HG03097 (cell line): ENCODE results near the gene ERC1.

Experiments
- ATAC-seq: cut with Tn5 transposase; IDR thresholded peaks from one replicate; pipeline ENCODE4 v1.9.1; 2021; ENCODE audit not compliant: unreplicated experiment, low FRiP score

The ERC1 gene

DNA sequence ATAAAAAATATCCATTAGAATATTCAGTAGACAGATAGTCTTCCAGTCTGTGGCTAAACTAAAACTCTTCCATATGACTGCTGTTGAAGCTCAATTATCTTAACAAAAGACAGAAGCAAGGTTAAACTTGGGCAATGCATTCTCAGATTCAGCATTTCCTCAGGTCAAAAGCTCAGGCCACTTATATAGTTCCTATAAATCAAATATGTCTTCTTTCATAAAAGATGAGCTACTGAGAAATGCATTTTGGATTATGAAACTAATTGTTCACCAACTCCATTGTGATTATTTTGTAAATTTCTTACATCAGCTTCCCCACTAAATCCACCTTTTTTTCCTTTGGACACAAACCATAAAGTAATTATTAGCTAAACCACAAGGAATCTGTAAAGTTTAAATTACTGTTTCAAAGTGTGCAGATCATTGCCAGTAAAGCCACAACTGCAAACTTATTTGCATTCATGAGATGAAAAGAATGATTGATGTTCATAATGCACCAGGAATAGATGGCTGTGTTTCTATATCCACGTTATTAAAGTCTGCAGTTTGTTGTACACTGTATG lies 379.0 kb downstream of the ERC1 start:
- ATAC-seq, result no peak

DNA sequence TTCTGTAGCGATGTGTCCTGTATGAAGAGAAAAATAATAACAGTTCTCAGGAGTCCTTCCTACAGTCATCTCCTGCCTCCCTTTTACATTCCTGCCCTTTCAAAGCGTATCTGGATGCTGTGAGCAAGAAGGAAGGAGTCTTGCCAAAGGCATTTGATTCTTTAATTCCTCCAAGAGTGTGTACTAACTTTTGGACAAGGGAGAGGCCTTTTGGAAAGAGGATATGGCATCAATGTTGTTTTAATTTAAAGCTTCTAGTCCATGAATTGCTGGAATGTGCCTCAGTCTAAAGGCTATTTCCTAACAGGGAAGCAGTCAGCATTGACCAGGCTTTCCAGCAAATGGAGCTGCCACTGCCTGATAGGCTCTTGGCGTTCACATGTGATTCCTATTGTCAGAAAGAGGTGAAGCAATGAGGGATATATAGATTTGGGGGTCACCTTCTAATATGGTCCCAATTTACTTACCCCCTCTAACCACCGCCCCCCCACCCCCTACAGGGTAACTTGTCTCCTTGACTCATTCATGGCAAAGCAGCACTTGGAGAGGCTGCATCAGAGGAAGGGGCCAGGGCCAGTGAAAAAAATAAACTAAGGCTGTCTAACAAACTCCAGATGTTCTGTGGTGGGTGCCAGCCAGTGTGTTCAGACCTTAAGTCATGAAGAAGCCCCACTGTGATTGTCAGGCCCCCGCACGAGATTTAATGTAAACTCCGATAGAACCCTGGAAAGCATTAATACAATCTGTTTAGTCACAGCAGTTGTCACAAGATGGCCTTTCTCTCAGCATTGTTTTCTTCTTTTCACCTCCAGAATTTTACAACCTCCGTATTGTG lies 383.1 kb downstream of the ERC1 start:
- no peak for ATAC-seq

DNA sequence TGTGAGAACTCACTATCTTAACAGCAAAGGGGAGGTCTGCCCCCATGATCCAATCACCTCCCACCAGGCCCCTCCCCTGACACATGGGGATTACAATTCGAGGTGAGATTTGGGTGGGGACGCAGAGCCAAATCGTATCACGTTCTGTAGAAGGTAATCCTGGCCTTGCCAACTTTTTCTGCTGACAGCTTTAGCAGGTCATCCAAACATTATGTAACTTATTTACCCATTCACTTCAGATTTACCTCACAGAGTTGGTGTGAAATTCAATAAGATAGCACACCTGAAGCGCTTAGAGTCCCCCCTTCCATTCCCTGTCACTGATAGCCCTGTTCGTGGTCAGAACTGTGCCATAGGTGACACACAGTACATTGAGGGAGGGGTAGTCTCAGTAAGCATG lies 384.3 kb downstream of the ERC1 start:
- no peak for ATAC-seq

DNA sequence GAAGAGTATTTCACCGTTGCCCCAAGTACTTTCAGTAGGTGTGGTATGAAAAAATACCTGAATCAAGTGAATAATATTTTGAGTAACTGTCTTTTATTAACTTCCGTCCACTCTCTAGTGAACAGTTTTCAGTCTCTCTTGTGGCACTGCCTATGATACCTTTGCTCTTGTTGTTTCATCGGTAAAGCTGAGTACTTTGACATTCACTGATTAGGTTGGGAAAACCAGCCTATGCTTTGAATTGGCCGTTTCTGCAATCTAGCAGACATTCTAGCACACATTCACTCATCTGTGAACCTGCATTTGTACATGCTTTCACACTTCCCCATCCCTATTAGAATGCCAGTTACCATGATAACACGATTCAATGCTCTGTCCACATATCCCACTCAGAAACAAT lies 386.1 kb downstream of the ERC1 start:
- ATAC-seq, result no peak

DNA sequence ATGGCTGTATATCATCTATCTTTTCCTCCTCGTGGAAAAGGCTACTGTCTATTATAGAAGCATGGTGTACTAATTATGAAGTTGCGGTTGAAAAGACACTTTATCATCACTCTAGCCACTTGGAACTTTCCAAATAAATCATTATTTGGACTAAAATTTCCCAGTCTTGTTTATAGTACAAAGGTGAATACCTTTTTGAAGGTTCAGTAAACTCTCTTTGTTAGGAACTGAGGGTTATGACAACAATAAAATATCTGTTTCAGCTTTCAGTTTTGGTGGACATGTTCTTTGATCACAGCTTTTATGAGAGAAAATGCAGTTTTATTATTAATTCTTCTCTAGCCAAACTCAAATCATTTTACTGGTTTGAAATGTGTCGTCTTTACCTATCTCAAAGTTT lies 386.7 kb downstream of the ERC1 start:
- ATAC-seq, result no peak

DNA sequence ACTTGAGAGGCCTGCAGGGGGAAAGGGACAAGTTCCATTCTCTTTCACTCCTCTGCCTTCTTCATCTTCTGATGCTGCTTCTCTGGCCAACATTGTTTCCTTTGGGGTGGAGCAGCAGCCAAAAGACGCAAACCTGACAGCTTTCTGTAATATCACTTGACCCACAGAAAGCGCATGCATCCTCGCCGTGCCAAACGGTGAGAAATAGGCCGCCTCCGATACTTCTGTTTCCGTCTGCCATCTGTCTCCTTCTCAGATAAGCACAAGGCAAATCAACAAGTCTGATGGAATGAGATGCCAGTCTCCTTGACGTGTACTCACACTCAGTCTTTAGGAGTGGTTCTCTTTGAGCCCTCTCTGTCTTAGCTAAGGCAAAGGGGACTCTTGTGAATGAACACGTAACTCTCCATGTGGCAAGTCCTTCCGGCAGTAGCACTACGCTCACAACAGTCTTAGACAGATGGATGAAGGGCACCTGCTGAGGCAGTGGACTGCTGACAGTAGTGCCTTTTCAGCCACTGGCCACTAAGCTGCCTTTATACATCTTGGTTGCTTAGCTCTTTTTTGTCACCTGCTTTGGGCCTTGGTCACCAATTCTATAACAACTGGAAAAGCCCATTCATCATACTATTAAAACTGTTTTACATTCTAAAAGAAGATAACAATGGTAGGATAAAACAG lies 389.3 kb downstream of the ERC1 start:
- ATAC-seq, result no peak

DNA sequence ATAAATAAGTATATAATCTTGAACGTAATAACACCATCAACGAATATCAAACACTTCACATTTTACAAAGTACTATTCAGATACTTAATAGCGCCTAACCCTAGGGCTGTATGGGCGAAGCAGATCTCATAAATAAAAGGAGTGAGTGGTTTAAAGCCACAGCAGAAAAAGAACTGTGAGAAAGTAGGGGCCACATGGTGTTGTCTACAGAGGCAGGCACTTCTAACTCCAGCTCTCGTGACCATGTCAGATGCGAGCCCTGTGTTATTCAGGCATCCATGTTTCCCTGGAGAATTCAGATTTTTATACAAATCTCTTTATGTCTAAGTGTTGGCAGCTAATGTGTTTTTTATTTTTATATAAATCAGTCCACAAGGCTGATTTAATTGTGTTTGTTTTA lies 391.1 kb downstream of the ERC1 start:
- no peak for ATAC-seq

DNA sequence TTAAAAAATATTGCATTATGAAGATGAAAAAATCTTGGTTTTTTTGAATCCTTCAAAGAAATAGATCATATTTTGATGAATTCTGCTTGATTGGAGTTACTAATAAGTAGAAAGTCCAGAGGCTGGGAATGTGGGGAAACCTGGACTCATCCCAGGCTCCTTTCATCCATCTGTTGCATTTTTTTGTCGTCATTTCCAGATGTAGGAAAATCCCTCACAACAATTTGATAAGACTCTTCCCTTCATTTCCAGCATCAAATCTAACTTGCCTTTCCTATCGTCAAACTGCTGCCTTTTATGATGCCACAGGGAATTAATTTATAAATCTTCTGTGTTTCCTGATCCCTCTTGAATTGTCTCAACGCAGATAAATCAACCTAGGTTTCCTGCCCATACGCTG lies 391.8 kb downstream of the ERC1 start:
- no peak for ATAC-seq

DNA sequence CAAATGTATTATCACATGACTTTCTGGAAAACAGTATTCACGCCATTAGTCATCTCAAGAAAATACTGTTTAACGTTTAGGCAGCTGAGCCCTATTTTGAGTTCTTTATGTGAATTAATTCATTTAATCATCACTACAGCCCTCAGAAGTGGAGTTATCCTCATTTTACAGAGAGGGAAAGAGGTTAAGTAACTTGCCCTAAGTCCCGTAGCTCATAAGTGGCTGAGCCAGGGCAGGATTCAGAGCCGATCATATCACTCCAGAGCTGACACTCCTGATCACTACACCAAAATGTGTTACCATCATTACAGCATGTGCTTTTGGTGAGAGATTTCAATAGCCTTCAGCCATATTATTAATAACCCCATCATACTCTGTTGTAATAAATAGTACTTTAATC lies 392.7 kb downstream of the ERC1 start:
- ATAC-seq, result no peak

DNA sequence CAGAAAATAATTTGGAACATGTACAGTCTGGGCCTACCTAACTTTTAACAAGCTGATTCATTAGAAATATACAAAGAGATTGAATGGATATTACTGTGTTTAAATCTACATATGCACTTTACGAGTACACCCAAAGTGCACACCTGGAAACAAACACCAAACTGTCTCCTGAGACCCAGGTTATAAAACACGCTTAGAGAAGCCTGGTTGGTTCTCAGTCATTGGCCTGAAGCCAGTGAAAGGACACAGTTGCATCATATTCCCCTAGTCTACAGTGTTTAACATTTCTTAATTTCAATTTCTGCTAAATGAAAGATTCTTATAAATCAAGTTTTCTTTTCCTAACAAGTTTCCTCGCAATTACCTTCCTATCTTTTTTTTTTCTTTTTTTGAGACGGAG lies 393.9 kb downstream of the ERC1 start:
- no peak for ATAC-seq

DNA sequence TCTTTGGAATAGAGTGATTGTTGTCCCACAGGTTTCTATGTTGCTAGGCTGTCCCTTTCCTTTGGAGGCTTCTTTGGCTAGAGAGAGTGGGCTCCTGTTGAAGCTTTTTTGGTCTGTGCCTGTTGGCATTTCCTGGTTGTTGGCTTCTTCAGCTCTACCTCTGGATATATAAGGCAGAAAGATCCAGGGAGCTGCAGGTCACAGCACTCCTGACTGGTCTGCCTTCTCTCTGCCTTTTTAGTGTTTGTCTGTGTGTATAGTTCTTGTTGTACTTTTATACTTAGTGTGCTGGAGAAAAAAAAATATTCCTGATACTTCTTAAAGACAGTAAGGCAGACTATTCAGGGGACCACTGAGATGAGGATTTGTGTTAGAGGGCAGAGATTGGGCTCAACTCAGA lies 400.7 kb downstream of the ERC1 start:
- ATAC-seq, result no peak

DNA sequence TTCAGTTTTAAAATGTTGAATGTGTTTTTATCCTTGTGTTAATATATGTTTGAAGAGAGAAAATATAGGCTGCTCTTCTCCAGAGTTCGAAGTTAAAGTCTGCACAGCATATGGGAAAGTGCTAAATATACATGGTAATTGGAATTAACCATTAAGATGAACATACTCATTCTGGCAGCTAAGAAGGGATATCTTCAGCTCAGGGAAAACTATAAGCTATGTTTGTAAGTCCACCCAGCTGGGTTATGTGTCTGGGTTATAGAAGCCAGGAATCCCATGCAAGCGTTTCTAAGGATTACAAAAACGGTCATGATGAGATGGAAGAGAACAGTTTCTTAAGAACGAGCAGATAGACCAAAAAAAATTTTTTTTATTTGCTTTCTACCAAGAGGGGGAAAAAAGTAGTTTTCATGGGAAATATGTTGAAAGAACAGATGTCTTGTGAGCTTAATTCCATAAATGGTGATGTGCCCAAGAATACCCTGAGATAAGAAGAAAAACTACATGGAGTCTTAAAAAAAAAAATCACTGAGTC lies 404.5 kb downstream of the ERC1 start:
- no peak for ATAC-seq

DNA sequence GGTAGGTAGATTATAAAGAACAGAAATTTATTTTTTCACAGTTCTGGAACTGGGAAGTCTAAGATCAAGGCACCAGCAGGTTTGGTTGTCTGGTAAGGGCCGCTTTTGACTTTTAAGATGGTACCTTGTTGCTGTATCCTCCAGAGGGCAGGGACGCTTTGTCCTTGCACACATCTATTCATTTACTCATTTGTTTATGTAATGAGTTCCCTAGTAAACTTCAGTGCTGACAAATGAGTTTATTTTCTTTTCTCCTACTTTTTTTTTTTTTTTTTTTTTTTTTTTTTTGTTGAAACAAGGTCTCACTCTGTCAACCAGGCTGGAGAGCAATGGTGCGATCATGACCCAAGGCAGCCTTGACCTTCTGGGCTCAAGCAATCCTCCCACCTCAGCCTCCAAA lies 407.6 kb downstream of the ERC1 start:
- no peak for ATAC-seq

DNA sequence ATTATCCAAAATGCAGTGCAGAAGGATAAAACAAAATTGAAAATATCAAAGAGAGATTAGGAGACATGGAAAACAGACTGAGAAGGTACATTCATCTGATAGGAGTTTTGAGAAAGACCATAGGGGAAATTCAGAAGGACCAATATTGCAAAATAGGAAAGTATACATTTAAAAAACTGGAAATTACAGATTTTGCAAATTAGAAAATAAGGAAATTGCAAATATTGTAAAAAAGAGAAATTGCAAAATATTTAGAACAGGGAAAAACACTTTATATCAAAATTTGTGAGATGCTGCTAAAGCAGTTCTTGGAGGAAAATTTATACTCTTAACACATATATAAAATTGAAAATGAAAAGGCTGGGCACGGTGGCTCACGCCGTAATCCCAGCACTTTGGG lies 410.9 kb downstream of the ERC1 start:
- ATAC-seq, result no peak

DNA sequence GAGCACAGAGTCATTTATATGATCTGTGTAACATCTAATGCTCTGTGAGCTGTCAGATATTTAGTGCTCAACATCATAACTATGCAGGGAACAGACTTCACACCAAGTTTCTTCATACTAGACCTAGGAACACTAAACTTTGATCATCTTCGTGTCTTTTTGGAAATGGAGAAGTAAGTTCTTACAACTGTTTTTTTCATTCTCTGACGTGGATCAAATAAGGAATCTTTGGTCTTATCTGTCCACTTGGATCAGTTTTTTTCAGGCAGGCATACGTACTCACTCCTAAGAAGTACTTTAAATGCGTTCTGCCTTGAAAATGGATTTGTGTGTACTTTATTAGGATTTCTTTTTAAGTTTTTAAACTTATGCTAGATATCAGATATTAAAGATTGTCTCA lies 412.4 kb downstream of the ERC1 start:
- ATAC-seq, result no peak

DNA sequence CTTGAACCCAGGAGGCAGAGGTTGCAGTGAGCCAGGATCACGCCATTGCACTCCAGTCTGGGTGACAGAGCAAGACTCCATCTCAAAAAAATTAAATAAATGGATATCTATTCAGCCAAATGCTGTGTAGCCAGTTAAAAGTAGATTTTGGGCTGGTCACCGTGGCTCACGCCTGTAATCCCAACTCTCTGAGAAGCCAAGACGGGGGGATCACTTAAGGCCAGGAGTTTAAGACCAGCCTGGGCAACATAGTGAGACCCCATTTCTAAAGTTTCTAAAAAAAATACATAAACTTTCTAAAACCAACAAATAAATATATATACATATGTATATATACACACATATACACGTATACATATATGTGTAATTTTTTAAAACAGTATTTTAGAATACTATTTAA lies 414.6 kb downstream of the ERC1 start:
- ATAC-seq, result no peak

DNA sequence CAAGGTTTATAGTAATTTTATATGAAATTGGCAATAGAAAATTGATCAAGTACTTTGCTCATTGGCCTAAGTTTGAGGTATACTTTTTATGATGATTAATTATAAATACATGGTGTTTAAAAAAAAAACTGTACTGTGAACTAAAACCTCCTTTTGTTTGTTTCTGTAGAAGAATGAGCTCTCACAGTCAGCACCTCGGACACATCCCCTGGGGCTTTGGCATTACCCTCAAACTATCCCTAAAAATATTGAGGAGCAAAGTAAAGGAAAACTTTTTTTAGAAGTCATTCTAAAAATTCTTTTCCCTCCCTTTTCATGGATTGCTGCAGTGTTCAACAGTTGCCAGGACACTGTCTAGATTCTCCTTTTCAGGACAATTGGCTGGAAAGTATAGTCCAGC lies 419.8 kb downstream of the ERC1 start:
- no peak for ATAC-seq

DNA sequence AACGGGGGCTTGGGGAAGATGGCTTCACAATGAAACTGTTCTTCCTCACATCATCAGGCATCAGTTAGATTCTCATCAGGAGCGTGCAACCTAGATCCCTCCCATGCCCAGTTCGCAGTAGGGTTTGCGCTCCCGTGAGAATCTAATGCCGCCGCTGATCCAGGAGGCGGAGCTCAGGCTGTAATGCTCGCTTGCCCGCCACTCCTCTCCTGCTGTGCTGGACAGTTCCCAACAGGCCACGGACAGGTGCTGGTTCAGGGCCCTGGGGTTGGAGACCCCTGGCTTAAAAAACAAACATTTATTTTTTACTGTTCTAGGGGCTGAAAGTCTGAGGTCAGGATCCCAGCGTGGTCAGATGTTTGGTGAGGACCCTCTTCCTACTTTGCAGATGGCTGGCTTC lies 422.9 kb downstream of the ERC1 start:
- no peak for ATAC-seq

DNA sequence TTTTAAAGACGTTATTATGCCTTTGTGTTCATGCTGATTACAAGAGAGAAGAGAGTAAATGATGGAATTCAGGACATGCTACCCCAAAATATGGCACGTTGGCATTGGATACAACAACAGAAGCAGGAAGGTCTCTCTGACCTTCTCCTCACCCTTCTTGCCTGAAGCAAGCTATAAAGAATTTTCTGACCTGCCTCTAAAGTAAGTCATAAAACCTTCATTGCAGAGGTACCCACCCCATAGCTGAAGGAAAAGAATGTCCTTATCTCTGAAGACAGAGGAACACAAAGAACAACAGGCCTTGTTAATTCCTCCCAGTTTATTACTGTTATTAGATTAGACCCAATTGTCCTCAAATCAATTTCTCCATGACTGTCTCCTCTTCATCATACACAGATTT lies 427.1 kb downstream of the ERC1 start:
- no peak for ATAC-seq

DNA sequence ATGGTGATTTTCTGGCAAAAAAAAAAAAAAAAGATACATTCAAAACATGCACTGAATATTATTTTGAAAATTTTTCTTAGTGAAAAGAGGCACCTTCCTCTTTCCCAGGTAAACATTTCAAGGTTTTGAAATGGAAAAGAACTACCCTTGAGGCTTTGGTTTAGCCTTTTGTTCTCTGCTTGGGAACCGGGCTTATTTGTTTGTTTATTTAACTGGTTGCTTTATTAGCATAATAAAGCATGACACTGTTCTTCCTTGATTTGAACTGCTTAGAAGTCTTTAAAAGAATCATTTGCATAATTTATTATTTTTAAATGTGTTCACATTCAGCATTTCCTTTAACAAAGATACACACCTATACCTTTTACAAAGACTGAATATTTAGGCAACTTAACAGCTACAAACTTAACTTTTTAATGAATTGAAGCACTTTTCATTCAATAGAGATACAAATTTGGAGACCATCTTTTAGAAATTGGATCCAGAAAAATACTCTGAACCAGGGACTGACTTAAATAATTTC lies 428.9 kb downstream of the ERC1 start:
- ATAC-seq, result no peak

DNA sequence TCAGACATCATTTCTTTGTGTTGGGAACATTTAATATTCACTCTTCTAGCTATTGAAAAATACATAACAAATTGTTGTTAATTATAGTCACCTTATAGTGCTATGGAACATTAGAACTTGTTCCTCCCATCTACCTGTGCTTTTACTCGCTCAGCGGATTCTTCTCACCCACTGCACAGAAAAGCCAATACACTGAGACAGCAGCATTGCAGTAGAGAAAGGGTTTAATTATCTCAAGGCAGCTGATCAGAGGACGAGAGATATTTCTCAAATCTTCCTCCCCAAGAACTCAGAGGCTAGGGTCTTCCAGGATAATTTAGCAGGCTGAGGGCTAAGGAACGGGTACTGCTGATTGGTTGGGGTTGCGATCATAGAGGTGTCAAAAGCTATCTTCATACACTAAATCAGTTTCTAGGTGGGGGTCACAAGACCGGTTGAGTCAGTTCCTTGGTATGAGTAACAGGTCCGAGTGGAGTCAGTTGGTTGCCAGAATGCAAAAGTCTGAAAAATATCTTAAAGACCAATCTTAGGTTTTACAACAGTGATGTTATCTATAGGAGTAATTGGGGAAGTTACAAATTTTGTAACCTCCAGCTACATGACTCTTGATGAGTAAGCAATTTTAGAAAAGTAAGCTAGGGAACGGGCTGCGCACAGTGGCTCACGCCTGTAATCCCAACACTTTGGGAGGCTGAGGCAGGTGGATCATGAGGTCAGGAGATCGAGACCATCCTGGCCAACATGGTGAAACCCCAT lies 430.2 kb downstream of the ERC1 start:
- ATAC-seq, result no peak
